Measurements from ENCODE around the gene VAMP2.

Gene VAMP2

DNA sequence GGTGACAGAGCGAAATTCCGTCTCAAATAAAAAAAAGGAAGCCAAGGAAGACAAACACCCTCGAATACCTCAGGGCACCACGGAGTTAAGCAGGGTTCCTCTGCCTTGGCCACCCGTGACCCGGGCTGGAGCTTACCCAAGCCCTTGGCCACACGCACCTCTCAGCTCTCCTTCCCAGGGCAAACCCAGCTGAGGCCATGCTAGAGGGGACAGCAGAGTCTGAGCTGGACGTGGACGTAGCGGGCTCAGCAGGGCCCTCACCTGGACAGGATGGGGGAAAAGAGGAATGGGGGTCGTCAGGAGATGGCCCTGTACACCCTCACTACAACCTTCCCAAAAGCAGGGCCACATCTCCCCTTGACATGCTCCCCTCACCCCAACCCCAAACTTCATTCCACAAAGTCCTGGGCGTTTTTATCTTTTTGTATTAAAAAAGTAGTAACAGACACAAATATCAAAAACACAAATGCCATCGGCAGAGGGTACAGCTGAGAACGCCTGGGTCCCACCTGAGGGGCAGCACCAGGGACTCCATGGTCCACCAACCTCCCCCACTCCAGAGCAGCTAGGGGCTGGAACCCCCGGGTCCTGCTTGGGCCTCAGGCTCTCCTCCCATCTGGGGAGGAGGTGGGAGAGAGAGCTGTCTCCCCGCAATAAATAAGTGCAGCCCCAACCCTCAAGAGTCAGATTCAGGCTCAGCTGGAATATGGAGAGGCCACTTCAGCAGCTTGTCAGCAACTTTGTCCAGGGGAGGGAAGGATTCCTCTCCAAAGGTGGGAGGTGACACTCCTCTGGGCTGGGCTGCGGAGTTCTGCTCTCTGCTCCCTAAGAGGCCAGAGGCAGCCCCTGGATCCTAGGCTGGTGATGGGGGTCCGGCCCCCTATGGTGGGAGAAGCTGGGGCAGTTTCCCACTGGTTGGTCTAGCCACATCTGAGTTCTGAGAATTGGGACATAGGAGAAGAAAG is 22.4 kb downstream of the VAMP2 start:
- Histone ChIP-seq H3K9me2 (replicated peaks; ENCODE audit: low read depth, low read length) (no peaks in the 10 kb centered on the region), H3K9me3 (ENCODE audit: insufficient read depth, low read depth, low read length) (no peaks in the 10 kb centered on the region), H3K4me2 (ENCODE audit: low read depth, low read length, poor library complexity, severe bottlenecking) (peak overlapping the region; percentile 97), H3K9ac (ENCODE audit: low read depth, low read length, poor library complexity, severe bottlenecking) (no peak overlapping the region), H3K4me1 (ENCODE audit: insufficient read depth, low read length, poor library complexity, severe bottlenecking) (peaks cover 16% of the 10 kb centered on the region), H4K20me1 (ENCODE audit: insufficient read depth, low read length, poor library complexity, severe bottlenecking) (no peaks in the 10 kb centered on the region), H3K27me3 (ENCODE audit: insufficient read depth, low read length, poor library complexity, severe bottlenecking) (no peaks in the 10 kb centered on the region), H3K36me3 (ENCODE audit: insufficient read depth, low read length) (peaks cover 19% of the 10 kb centered on the region; the same call in 1 of the 2 replicates), H3K4me3 (ENCODE audit: low read length, poor library complexity, severe bottlenecking) (no peak overlapping the region), H3F3A (ENCODE audit: low read depth) (peaks cover 5% of the 10 kb centered on the region; the same call in 1 of the 2 replicates), H3K79me2 (ENCODE audit: insufficient read depth, low read length) (no peaks in the 10 kb centered on the region), H2AFZ (ENCODE audit: low read length) (no peak overlapping the region)
- TF ChIP-seq EZH2phosphoT487 (IDR thresholded peaks at IDR 0.05; ENCODE audit: borderline replicate concordance), result no peak
- TF ChIP-seq, protein P1, sequence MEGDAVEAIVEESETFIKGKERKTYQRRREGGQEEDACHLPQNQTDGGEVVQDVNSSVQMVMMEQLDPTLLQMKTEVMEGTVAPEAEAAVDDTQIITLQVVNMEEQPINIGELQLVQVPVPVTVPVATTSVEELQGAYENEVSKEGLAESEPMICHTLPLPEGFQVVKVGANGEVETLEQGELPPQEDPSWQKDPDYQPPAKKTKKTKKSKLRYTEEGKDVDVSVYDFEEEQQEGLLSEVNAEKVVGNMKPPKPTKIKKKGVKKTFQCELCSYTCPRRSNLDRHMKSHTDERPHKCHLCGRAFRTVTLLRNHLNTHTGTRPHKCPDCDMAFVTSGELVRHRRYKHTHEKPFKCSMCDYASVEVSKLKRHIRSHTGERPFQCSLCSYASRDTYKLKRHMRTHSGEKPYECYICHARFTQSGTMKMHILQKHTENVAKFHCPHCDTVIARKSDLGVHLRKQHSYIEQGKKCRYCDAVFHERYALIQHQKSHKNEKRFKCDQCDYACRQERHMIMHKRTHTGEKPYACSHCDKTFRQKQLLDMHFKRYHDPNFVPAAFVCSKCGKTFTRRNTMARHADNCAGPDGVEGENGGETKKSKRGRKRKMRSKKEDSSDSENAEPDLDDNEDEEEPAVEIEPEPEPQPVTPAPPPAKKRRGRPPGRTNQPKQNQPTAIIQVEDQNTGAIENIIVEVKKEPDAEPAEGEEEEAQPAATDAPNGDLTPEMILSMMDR (conservative IDR thresholded peaks at IDR 0.05; ENCODE audit: low read length), result no peak

DNA sequence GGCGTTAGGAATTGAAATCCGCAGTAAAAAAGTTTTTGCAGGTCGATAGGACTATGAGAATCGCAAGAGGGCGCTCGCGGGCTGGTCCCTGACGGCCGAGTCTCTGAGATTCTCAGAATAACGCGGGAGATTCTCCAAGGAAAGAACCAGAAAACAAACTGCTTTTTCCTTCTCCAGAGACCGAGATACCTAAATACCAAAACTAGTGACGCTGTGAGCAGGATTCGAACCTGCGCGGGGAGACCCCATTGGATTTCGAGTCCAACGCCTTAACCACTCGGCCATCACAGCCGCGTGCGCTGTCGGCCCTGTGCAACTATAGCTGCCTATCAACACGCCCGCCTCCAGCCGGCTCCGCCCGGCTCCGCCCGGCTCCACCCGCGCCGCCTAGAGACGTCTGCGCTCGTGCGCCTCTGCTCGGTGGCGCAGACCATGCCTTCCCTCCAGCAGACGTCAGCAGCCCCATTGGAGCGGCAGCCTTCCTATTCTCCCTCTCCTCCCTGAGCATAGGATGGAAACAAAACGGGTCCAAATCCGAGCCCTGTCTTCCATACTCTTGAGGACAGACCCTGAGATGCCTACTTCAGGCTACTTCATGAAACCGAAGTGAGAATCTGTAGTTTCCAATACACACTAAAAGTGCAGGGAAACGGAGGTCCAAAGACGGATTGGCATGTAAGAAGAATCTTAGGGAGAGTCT is 23.9 kb downstream of the VAMP2 start:
- H3K4me2 ChIP-seq (ENCODE audit: low read depth, low read length, poor library complexity, severe bottlenecking), result peak overlapping the region; percentile 97
- peak overlapping the region; percentile 77 for H3K4me3 ChIP-seq (ENCODE audit: low read length, poor library complexity, severe bottlenecking)

DNA sequence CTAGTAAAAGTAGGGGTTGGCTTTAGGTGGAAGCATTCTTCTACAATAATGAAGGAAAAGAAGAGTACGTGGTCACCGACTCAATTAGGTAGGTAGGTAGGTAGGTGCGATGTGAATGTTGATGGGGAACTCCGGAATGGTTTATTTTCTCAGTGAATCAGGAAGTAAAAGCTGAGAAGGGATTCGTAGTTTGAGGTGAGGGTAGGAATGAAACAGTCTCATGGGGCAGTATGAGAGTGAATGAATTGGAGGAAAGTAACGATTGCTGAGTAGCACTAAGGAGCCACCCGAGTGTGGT is 24.4 kb downstream of the VAMP2 start:
- peaks cover 16% of the 10 kb centered on the region for H3K4me1 ChIP-seq (ENCODE audit: insufficient read depth, low read length, poor library complexity, severe bottlenecking)
- H3K4me3 ChIP-seq (ENCODE audit: low read length, poor library complexity, severe bottlenecking), result peak overlapping the region; percentile 77
- no peaks in the 10 kb centered on the region for H3K27me3 ChIP-seq (ENCODE audit: insufficient read depth, low read length, poor library complexity, severe bottlenecking)
- H3K9me2 ChIP-seq (replicated peaks; ENCODE audit: low read depth, low read length), result no peaks in the 10 kb centered on the region
- no peaks in the 10 kb centered on the region for H3K9me3 ChIP-seq (ENCODE audit: insufficient read depth, low read depth, low read length)
- H3K4me2 ChIP-seq (ENCODE audit: low read depth, low read length, poor library complexity, severe bottlenecking), result peak overlapping the region; percentile 97
- H4K20me1 ChIP-seq (ENCODE audit: insufficient read depth, low read length, poor library complexity, severe bottlenecking), result no peaks in the 10 kb centered on the region
- peaks cover 5% of the 10 kb centered on the region; the same call in 1 of the 2 replicates for H3F3A ChIP-seq (ENCODE audit: low read depth)
- peak overlapping the region; percentile 74 for H3K9ac ChIP-seq (ENCODE audit: low read depth, low read length, poor library complexity, severe bottlenecking)
- peaks cover 16% of the 10 kb centered on the region; the same call in 1 of the 2 replicates for H3K36me3 ChIP-seq (ENCODE audit: insufficient read depth, low read length)
- peak overlapping the region; percentile 92 for H2AFZ ChIP-seq (ENCODE audit: low read length)
- H3K79me2 ChIP-seq (ENCODE audit: insufficient read depth, low read length), result no peaks in the 10 kb centered on the region
- no peak for TF ChIP-seq EZH2phosphoT487 (IDR thresholded peaks at IDR 0.05; ENCODE audit: borderline replicate concordance)
- TF ChIP-seq, protein P1 (conservative IDR thresholded peaks at IDR 0.05; ENCODE audit: low read length), result no peak

More for the DNA sequence above, 23.9 kb downstream of the VAMP2 start:
- H3K36me3 ChIP-seq (ENCODE audit: insufficient read depth, low read length), result peaks cover 17% of the 10 kb centered on the region; the same call in 1 of the 2 replicates
- peaks cover 5% of the 10 kb centered on the region; the same call in 1 of the 2 replicates for H3F3A ChIP-seq (ENCODE audit: low read depth)
- no peaks in the 10 kb centered on the region for H3K9me3 ChIP-seq (ENCODE audit: insufficient read depth, low read depth, low read length)
- peak overlapping the region; percentile 92 for H2AFZ ChIP-seq (ENCODE audit: low read length)
- H3K9ac ChIP-seq (ENCODE audit: low read depth, low read length, poor library complexity, severe bottlenecking), result peak overlapping the region; percentile 80
- no peak for TF ChIP-seq EZH2phosphoT487 (IDR thresholded peaks at IDR 0.05; ENCODE audit: borderline replicate concordance)
- TF ChIP-seq, protein P1 (conservative IDR thresholded peaks at IDR 0.05; ENCODE audit: low read length), result peak; percentile 85
- no peaks in the 10 kb centered on the region for H3K9me2 ChIP-seq (replicated peaks; ENCODE audit: low read depth, low read length)
- peaks cover 16% of the 10 kb centered on the region for H3K4me1 ChIP-seq (ENCODE audit: insufficient read depth, low read length, poor library complexity, severe bottlenecking)
- H4K20me1 ChIP-seq (ENCODE audit: insufficient read depth, low read length, poor library complexity, severe bottlenecking), result no peaks in the 10 kb centered on the region
- no peaks in the 10 kb centered on the region for H3K27me3 ChIP-seq (ENCODE audit: insufficient read depth, low read length, poor library complexity, severe bottlenecking)
- no peaks in the 10 kb centered on the region for H3K79me2 ChIP-seq (ENCODE audit: insufficient read depth, low read length)

Data from Loucy (cell line).